Measurements from ENCODE around the gene MVB12A. TPM values are rescaled to one million over a fixed set of nuclear protein-coding genes. Genes with fewer than 3 reads are reported as not detected.

Gene MVB12A
- total and polyA plus RNA-seq, 9 of the 15 experiments (the other 6 are each of a cell fraction or from before 2014, with no cell fraction given): 1.2 to 46.2 (median 22.4) TPM

- TF ChIP-seq, protein P1, sequence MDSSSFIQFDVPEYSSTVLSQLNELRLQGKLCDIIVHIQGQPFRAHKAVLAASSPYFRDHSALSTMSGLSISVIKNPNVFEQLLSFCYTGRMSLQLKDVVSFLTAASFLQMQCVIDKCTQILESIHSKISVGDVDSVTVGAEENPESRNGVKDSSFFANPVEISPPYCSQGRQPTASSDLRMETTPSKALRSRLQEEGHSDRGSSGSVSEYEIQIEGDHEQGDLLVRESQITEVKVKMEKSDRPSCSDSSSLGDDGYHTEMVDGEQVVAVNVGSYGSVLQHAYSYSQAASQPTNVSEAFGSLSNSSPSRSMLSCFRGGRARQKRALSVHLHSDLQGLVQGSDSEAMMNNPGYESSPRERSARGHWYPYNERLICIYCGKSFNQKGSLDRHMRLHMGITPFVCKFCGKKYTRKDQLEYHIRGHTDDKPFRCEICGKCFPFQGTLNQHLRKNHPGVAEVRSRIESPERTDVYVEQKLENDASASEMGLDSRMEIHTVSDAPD (CRISPR knock-in tag; IDR thresholded peaks at IDR 0.05): no peak
- TF ChIP-seq PREB (CRISPR knock-in tag; IDR thresholded peaks at IDR 0.05) (0 out of 2 replicates have a peak, but pooled peaks have one; percentile 18), PKNOX1 (IDR thresholded peaks at IDR 0.05) (peak; percentile 69), FOXP4 (CRISPR knock-in tag; IDR thresholded peaks at IDR 0.05; ENCODE audit: borderline replicate concordance) (no peak), CTBP1 (IDR thresholded peaks at IDR 0.05; ENCODE audit: borderline replicate concordance) (peak; percentile 81), KLF13 (tag; IDR thresholded peaks at IDR 0.05; ENCODE audit: borderline replicate concordance, low read depth) (no peak), EZH2 (IDR thresholded peaks at IDR 0.05; ENCODE audit: borderline replicate concordance, low read depth, low read length) (no peak), FIP1L1 (IDR thresholded peaks at IDR 0.05; ENCODE audit: low read depth, low read length, poor library complexity, severe bottlenecking) (no peak), ZKSCAN1 (IDR thresholded peaks at IDR 0.05; ENCODE audit: low read depth, low read length) (no peak), IFI16 (CRISPR knock-in tag; IDR thresholded peaks at IDR 0.05) (no peak), SRSF7 (optimal IDR thresholded peaks at IDR 0.05; ENCODE audit: low read depth, low read length) (no peak), RNF219 (CRISPR knock-in tag; IDR thresholded peaks at IDR 0.05) (no peak), ELK3 (CRISPR knock-in tag; IDR thresholded peaks at IDR 0.05) (no peak), ZFX (CRISPR knock-in tag; IDR thresholded peaks at IDR 0.05) (peak; percentile 67)
Observed at GRCh38 chr19:17405250-17406045, 14.4 kb upstream of the MVB12A start, which contains the start of gene BST2 (continued).
